Measurements from ENCODE around the gene TCOF1.

DNA sequence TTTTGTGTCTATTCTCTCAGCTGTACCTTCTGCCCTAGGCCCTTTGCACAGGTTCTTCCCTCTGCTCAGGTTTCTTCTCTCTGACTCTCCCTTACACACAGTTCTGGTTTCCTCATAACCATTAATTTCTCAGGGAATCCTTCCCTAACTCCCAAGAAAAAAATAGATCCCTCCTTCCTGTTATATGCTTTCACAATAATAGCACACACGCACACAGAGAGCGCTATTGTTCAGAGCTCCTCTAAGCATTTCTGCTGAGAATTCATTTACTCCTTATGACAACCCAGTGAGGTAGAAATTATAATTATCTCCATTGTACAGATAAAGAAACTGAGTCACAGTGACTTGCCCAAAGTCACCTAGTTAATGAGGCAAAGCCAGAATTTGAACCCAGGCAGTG is 1.7 kb upstream of the TCOF1 start:
- TF ChIP-seq POLR2A (IDR thresholded peaks at IDR 0.05; ENCODE audit: control extremely low read depth in 1 of 2, low read depth in 2 of 2, low read length in 2 of 2) (no peak), EZH2 (IDR thresholded peaks at IDR 0.05; ENCODE audit: low read depth, low read length, severe bottlenecking) (no peak), SP1 (IDR thresholded peaks at IDR 0.05; ENCODE audit: low read depth, low read length) (no peak), CEBPB (IDR thresholded peaks at IDR 0.05; ENCODE audit: low read depth, low read length) (no peak), RXRA (IDR thresholded peaks at IDR 0.05; ENCODE audit: insufficient read depth, low read depth, low read length) (no peak), CREB1 (IDR thresholded peaks at IDR 0.05) (no peak), JUN (IDR thresholded peaks at IDR 0.05; ENCODE audit: low read depth, low read length) (no peak), POLR2AphosphoS5 (IDR thresholded peaks at IDR 0.05; ENCODE audit: low read depth, low read length) (no peak), JUND (IDR thresholded peaks at IDR 0.05; ENCODE audit: low read length) (no peak), RFX5 (IDR thresholded peaks at IDR 0.05; ENCODE audit: borderline replicate concordance, low read depth, low read length) (no peak), EP300 (IDR thresholded peaks at IDR 0.05; ENCODE audit: borderline replicate concordance in 1 of 2, low read depth in 2 of 2, low read length in 2 of 2) (no peak), CHD2 (IDR thresholded peaks at IDR 0.05; ENCODE audit: low read length) (no peak), RAD21 (IDR thresholded peaks at IDR 0.05 in 1 of 2, conservative IDR thresholded peaks at IDR 0.05 in 1 of 2; ENCODE audit: low read depth in 2 of 2, low read length in 2 of 2) (no peak)
- TF ChIP-seq, protein P1, sequence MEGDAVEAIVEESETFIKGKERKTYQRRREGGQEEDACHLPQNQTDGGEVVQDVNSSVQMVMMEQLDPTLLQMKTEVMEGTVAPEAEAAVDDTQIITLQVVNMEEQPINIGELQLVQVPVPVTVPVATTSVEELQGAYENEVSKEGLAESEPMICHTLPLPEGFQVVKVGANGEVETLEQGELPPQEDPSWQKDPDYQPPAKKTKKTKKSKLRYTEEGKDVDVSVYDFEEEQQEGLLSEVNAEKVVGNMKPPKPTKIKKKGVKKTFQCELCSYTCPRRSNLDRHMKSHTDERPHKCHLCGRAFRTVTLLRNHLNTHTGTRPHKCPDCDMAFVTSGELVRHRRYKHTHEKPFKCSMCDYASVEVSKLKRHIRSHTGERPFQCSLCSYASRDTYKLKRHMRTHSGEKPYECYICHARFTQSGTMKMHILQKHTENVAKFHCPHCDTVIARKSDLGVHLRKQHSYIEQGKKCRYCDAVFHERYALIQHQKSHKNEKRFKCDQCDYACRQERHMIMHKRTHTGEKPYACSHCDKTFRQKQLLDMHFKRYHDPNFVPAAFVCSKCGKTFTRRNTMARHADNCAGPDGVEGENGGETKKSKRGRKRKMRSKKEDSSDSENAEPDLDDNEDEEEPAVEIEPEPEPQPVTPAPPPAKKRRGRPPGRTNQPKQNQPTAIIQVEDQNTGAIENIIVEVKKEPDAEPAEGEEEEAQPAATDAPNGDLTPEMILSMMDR (IDR thresholded peaks at IDR 0.05; ENCODE audit: control extremely low read depth in 1 of 3, insufficient read depth in 1 of 3, low read depth in 1 of 3, low read length in 3 of 3) = no peak
